Activated B cell treated with CpG ODN at 0.5 μM for 24 hours (primary cell): ENCODE measurements around the gene ME1. TPM values are rescaled to one million over a fixed set of nuclear protein-coding genes. Genes with fewer than 3 reads are reported as not detected.

Experiments used
- ATAC-seq: fragments of 200-7000 bp; cut with Tn5 transposase; one replicate; pipeline ENCODE4 v1.10.0; 2021; ENCODE audit warnings: low read depth, mild to moderate bottlenecking, moderate library complexity
- CTCF ChIA-PET: fragments of 350-600 bp; sonication (Branson Sonifier 250); formaldehyde crosslinking; loops from one replicate; lab custom pipeline; 2021; ENCODE audit warnings: antibody characterized with exemption; lab: Charles Lee
- POLR2A ChIA-PET: fragments of 350-600 bp; sonication (Branson Sonifier 250); formaldehyde crosslinking; loops from one replicate; lab custom pipeline; 2021; ENCODE audit warnings: antibody characterized with exemption; lab: Charles Lee
- DNase-seq: peaks from one replicate; pipeline ENCODE4 v3.0.0; 2022
- H3K27ac Mint-ChIP-seq: one replicate; pipeline ENCODE4 v1.8.0; 2020; ENCODE audit warnings: mixed read lengths
- H3K27me3 Mint-ChIP-seq: one replicate; pipeline ENCODE4 v1.8.0; 2021; ENCODE audit warnings: mixed read lengths
- H3K36me3 Mint-ChIP-seq: one replicate; pipeline ENCODE4 v1.8.0; 2021; ENCODE audit warnings: low read depth, mixed read lengths
- H3K4me1 Mint-ChIP-seq: one replicate; pipeline ENCODE4 v1.8.0; 2021; ENCODE audit warnings: mixed read lengths
- H3K4me3 Mint-ChIP-seq: one replicate; pipeline ENCODE4 v1.8.0; 2020; ENCODE audit warnings: mild to moderate bottlenecking, mixed read lengths
- H3K9me3 Mint-ChIP-seq: one replicate; pipeline ENCODE4 v1.8.0; 2020; ENCODE audit warnings: mixed read lengths
- CTCF ChIP-seq: fragments of 200-600 bp; IDR thresholded peaks from one replicate; pipeline ENCODE4 v1.8.0; 2022; ENCODE audit warnings: antibody characterized with exemption, mild to moderate bottlenecking
- intact Hi-C: fragments of 100-400 bp; cut with micrococcal nuclease; formaldehyde crosslinking; loops from one replicate; pipeline ENCODE4 v1.15.1; 2024
- total RNA-seq: library from RNA; stranded (reverse); gene quantifications from 2 replicates; pipeline ENCODE4 v1.2.3, GENCODE V29; 2022

The ME1 gene
- total RNA-seq, 1 donor from 2014 or later, result not detected

- no peak for TF ChIP-seq CTCF
- no peak for DNase-seq
- ChIA-PET CTCF (no interaction called here), POLR2A (no interaction called here)
- H3K4me3 Mint-ChIP-seq, result no peak overlapping the region
- intact Hi-C loops, result no loop called here
- no peaks in the 10 kb centered on the region for H3K27me3 Mint-ChIP-seq
- no peak overlapping the region for H3K27ac Mint-ChIP-seq
- no peaks in the 10 kb centered on the region for H3K9me3 Mint-ChIP-seq
- no peaks in the 10 kb centered on the region for H3K36me3 Mint-ChIP-seq
- no peak for ATAC-seq
- no peaks in the 10 kb centered on the region for H3K4me1 Mint-ChIP-seq
These were observed 41.9 kb upstream of the ME1 start for GRCh38 chr6:83472767-83473166.

DNA sequence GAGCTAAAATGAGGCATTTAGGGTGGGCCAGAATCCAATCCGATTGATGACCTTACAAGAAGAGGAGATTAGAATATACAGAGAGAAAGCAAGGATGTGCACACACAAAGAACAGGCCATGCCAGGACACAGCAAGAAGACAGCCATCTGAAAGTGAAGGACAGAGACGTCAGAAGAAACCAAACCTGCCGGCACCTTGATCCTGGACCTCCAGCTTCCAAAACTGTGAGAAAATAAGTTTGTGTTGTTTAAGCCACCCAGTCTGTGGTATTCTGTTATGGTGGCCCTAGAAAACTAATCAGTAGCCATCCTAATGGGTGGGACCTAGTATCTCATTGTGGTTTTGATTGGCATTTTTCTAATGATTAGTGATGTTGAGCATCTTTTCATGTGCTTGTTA is 39.7 kb upstream of the ME1 start:
- Mint-ChIP-seq H3K27ac (no peak overlapping the region), H3K4me1 (no peaks in the 10 kb centered on the region), H3K9me3 (no peaks in the 10 kb centered on the region), H3K4me3 (no peak overlapping the region), H3K27me3 (no peaks in the 10 kb centered on the region), H3K36me3 (no peaks in the 10 kb centered on the region)
- intact Hi-C loops, result no loop called here
- POLR2A ChIA-PET, result no interaction called here
- TF ChIP-seq CTCF, result no peak
- CTCF ChIA-PET, result no interaction called here
- ATAC-seq, result no peak
- DNase-seq, result no peak

DNA sequence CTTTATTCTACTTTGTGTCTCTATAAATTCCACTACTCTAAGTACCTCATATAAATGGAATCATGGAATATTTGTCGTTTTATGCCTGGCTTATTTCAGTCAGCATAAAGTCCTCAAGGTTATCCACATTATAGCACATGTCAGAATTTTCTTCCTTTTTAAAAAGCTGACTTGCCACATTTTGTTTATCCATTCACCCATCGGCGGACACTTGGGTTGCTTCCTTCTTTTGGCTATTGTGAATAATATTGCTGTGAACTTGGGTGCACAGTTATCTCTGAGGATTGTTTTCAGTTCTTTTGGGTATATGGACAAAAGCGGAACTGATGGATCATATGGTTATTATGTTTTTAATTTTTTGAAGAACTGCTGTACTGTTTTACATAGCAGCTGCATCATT is 39.1 kb upstream of the ME1 start:
- TF ChIP-seq CTCF, result no peak
- ChIA-PET CTCF (no interaction called here), POLR2A (no interaction called here)
- H3K4me3 Mint-ChIP-seq, result no peak overlapping the region
- intact Hi-C loops, result no loop called here
- ATAC-seq, result no peak
- H3K27ac Mint-ChIP-seq, result no peak overlapping the region
- H3K9me3 Mint-ChIP-seq, result no peaks in the 10 kb centered on the region
- H3K27me3 Mint-ChIP-seq, result no peaks in the 10 kb centered on the region
- DNase-seq, result no peak
- H3K36me3 Mint-ChIP-seq, result no peaks in the 10 kb centered on the region
- H3K4me1 Mint-ChIP-seq, result no peaks in the 10 kb centered on the region

DNA sequence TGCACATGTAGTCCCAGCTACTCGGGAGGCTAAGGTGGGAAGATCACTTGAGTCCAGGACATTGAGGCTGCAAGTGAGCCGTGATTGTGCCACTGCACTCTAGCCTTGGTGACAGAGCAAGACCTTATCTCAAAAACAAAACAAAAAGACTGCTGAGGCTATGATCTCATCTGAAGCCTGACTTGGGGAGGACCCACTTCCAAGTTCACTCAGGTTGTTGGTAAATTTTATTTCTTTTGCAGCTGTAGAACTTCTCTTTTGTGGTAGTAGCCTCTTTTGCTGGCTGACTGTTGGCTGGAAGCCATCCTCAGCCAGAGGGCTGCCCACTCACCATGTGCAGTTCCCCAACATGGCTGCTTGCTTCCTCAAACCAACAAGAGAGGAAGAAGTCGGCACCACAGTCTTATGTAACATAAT is 36.8 kb upstream of the ME1 start:
- H3K27ac Mint-ChIP-seq, result no peak overlapping the region
- TF ChIP-seq CTCF, result no peak
- intact Hi-C loops, result no loop called here
- DNase-seq, result no peak
- no peaks in the 10 kb centered on the region for H3K4me1 Mint-ChIP-seq
- no peaks in the 10 kb centered on the region for H3K36me3 Mint-ChIP-seq
- no peak for ATAC-seq
- no peaks in the 10 kb centered on the region for H3K9me3 Mint-ChIP-seq
- no peaks in the 10 kb centered on the region for H3K27me3 Mint-ChIP-seq
- ChIA-PET POLR2A (no interaction called here), CTCF (no interaction called here)
- no peak overlapping the region for H3K4me3 Mint-ChIP-seq

GRCh38 chr6:83466328-83466727 is 35.5 kb upstream of the ME1 start:
- no peak for TF ChIP-seq CTCF
- no peaks in the 10 kb centered on the region for H3K9me3 Mint-ChIP-seq
- ATAC-seq (no peak), DNase-seq (no peak)
- no peaks in the 10 kb centered on the region for H3K36me3 Mint-ChIP-seq
- ChIA-PET CTCF (no interaction called here), POLR2A (no interaction called here)
- no peak overlapping the region for H3K4me3 Mint-ChIP-seq
- intact Hi-C loops, result no loop called here
- no peaks in the 10 kb centered on the region for H3K27me3 Mint-ChIP-seq
- H3K4me1 Mint-ChIP-seq, result no peaks in the 10 kb centered on the region
- no peak overlapping the region for H3K27ac Mint-ChIP-seq
